Activated CD4-positive, alpha-beta T cell treated with anti-CD3 and anti-CD28 coated beads, Interleukin-10, Interleukin-2, amounts not matched to agents 100 ng/mL and 50 ng/mL, durations not matched to agents 16 hours and 8 hours (primary cell): ENCODE measurements around the gene FKBP2.

Source experiments
- DNase-seq: peaks from one replicate; pipeline ENCODE4 v3.0.0-alpha.2; 2020

Gene FKBP2

DNA sequence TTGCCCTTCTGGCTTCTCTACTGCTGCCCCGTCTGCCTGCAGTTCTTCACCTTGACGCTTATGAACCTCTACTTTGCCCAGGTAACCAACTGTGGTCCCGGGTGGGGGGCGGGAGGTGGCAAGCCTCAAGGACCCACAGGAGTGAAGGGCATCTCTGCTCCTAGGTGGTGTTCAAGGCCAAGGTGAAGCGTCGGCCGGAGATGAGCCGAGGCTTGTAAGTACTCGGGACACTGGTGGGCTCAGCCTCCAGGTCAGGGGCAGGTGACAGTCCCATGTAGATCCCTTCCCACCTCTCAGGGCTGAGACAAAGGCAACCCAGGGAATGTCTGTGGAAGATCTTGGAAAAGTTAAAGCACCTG, 45.9 kb downstream of the FKBP2 start:
- no peak for DNase-seq

GRCh38 chr11:64287676-64288352, 46.9 kb downstream of the FKBP2 start:
- no peak for DNase-seq

DNA sequence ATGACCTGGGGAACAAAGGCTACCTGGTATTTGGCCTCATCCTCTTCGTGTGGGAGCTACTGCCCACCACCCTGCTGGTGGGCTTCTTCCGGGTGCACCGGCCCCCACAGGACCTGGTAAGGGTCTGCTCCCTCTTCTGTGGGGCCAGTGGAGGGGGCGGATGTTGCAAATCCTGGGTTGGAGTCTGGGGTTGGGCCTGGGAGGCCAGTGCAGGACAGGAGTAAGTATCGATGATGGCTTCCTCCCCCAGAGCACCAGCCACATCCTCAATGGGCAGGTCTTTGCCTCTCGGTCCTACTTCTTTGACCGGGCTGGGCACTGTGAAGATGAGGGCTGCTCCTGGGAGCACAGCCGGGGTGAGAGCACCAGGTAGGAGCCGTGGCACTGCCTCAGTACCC, 47.5 kb downstream of the FKBP2 start:
- DNase-seq: no peak

GRCh38 chr11:64289002-64289564, 48.2 kb downstream of the FKBP2 start:
- no peak for DNase-seq

DNA sequence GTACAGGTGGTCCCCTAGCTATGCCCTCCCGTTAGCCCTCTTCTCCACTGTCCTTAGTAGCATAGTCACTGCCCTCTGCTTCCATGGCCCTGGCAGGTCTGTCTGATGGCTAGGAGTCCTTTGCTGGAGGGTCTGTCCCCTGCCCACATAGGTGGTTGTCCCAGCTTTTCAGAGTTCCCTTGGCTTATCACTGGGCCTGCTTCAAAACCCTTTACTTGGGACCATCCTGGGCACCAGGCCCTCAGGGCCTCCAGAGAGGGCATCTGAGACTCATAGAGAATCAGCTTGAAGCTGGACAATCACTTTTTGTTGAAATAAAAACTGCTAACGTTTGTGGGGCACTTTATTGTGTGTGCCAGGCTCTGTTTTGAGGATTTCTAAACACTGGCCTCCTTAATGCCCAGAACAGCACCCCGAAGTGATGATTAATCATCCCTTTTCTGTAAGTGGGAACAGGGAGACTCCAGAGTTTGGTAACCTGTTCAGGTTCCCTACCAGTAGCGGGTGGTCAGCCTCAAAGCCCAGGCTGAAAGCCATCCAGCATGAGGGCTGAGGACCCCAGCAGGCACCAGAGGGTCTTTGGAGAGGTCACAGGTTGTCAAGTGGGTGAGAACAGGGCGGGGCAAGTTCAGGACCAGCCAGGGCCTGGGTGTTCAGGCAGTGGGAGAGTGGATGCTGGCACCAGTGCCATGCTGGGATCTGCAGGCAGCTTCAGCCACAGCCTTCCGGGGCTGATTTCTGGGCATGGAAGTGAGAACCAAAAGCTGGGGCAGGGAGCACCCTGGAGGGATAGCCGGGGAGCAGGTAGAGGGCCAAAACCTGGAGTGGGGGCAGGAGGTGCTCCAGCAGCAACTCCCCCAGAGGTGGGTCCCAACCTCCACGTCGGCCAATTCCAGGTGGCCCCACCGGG, 49.7 kb downstream of the FKBP2 start:
- DNase-seq: no peak

GRCh38 chr11:64291262-64291751, 50.4 kb downstream of the FKBP2 start, which contains the start of gene KCNK4:
Gene KCNK4 (plus strand): TSS chr11:64291302. CDS start chr11:64293019, 1,717 bp downstream.
- DNase-seq: no peak

GRCh38 chr11:64291752-64292459, 51.0 kb downstream of the FKBP2 start:
- no peak for DNase-seq

DNA sequence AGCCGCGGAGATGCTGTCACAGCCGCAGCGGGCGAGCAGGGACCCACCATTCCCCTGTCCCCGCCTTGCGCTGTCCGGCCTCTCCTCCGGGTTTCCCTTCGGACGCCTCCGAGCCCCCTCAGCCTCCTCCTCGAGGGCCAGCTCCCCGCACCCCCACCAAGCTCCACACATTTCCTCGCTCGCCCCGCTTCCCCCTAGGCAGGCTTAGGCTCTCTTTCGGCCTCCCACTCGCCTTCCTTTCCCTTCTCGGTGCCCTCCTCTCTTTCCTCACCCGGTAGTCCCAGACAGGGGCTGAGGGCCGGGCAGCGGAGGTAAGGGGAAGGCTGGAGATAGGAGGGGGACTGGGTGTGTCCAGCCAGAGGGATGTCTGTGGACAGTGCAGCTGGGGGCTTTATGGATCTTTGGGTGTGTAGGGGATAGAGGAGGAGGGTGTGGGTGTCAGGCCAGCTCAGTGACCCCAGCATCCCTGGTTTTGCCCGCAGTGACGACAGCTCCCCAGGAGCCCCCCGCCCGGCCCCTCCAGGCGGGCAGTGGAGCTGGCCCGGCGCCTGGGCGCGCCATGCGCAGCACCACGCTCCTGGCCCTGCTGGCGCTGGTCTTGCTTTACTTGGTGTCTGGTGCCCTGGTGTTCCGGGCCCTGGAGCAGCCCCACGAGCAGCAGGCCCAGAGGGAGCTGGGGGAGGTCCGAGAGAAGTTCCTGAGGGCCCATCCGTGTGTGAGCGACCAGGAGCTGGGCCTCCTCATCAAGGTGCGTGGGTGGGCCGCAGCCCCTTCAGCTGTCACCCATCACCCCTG, 51.8 kb downstream of the FKBP2 start:
- DNase-seq: no peak
